H1 (cell line): Measurements from ENCODE around the gene PLEKHG4. TPM values are rescaled to one million over a fixed set of nuclear protein-coding genes. Genes with fewer than 3 reads are reported as not detected.

Experiments
- CTCF ChIA-PET: fragments of 300-600 bp; sonication (Branson Sonifier 250); formaldehyde crosslinking; loops from one replicate; lab custom pipeline; 2021; ENCODE audit not compliant: partially characterized antibody; lab: Charles Lee
- POLR2A ChIA-PET: fragments of 300-600 bp; sonication (Branson Sonifier 250); formaldehyde crosslinking; loops from one replicate; lab custom pipeline; 2021; ENCODE audit warnings: inconsistent platforms; ENCODE audit not compliant: partially characterized antibody; lab: Charles Lee
- DNase-seq, 2 experiments: peaks; one replicate each; pipeline versions ENCODE4 v3.0.0 to v3.0.0-alpha.2; 2010 to 2022; ENCODE audit warnings: low spot score in 2 of 2, low read depth in 1 of 2, mixed read lengths in 1 of 2
- FAIRE-seq: peaks from 2 replicates; lab custom pipeline; 2011; peaks lifted over from hg19 to GRCh38; lab: Jason Lieb, UNC
- H2AFZ ChIP-seq: 2 replicates; pipeline ENCODE4 v1.8.1; 2012; ENCODE audit warnings: low read length, inconsistent platforms
- H2AK5ac ChIP-seq: 2 replicates; pipeline ENCODE4 v1.6.1; 2013; ENCODE audit warnings: low read depth, low read length
- H2BK120ac ChIP-seq: replicated peaks from 2 replicates; pipeline ENCODE3; 2013; ENCODE audit warnings: low read depth, low read length, inconsistent platforms
- H2BK12ac ChIP-seq: 2 replicates; pipeline ENCODE4 v1.6.1; 2013; ENCODE audit warnings: low read depth, low read length
- H2BK15ac ChIP-seq: 2 replicates; pipeline ENCODE4 v1.6.1; 2013; ENCODE audit warnings: low read length
- H2BK20ac ChIP-seq: 2 replicates; pipeline ENCODE4 v1.6.1; 2013; ENCODE audit warnings: low read length
- H2BK5ac ChIP-seq: 2 replicates; pipeline ENCODE4 v1.6.1; 2013; ENCODE audit warnings: low read depth, low read length
- H3K14ac ChIP-seq: 2 replicates; pipeline ENCODE4 v1.6.1; 2013; ENCODE audit warnings: inconsistent platforms; ENCODE audit not compliant: insufficient read length
- H3K18ac ChIP-seq: 2 replicates; pipeline ENCODE4 v1.6.1; 2013; ENCODE audit warnings: low read length; ENCODE audit errors: extremely low read depth
- H3K23ac ChIP-seq: 2 replicates; pipeline ENCODE4 v1.6.1; 2013; ENCODE audit warnings: inconsistent platforms; ENCODE audit not compliant: insufficient read length
- H3K23me2 ChIP-seq: 2 replicates; pipeline ENCODE4 v1.6.1; 2013; ENCODE audit warnings: low read depth, low read length
- H3K27ac ChIP-seq: 2 replicates; pipeline ENCODE4 v1.6.1; 2011; ENCODE audit warnings: low read depth, low read length, inconsistent platforms
- H3K27me3 ChIP-seq, 4 experiments: replicated peaks in 1 of 4; 1 replicate in 1 of 4; 2 replicates in 3 of 4; pipeline versions ENCODE4 v1.6.1 to v1.8.1; 2011 to 2013; ENCODE audit warnings: low read length in 3 of 4, mild to moderate bottlenecking in 3 of 4, inconsistent platforms in 2 of 4, mixed read lengths in 2 of 4, moderate library complexity in 1 of 4; ENCODE audit not compliant: control insufficient read depth in 3 of 4, insufficient read depth in 3 of 4; ENCODE audit errors: extremely low read depth in 1 of 4
- H3K36me3 ChIP-seq, 4 experiments: 2 replicates each; pipeline versions ENCODE4 v1.6.1 to v1.8.1; 2011 to 2013; ENCODE audit warnings: mild to moderate bottlenecking in 4 of 4, low read length in 3 of 4, moderate library complexity in 2 of 4, control low read depth in 1 of 4, inconsistent platforms in 1 of 4; ENCODE audit not compliant: insufficient read depth in 4 of 4, control insufficient read depth in 2 of 4
- H3K4ac ChIP-seq: replicated peaks from 2 replicates; pipeline ENCODE3; 2013; ENCODE audit warnings: low read length, low read depth, mixed read lengths, inconsistent platforms; ENCODE audit not compliant: insufficient read length
- H3K4me1 ChIP-seq, 4 experiments: replicated peaks in 1 of 4; 1 replicate in 1 of 4; 2 replicates in 3 of 4; pipeline versions ENCODE4 v1.6.1 to v1.8.1; 2011 to 2013; ENCODE audit warnings: low read length in 3 of 4, inconsistent platforms in 2 of 4, mixed read lengths in 1 of 4; ENCODE audit not compliant: insufficient read depth in 4 of 4, control insufficient read depth in 3 of 4
- H3K4me2 ChIP-seq, 2 experiments: 2 replicates each; pipeline versions ENCODE4 v1.6.1 to v1.8.1; 2011 to 2013; ENCODE audit warnings: low read depth in 2 of 2, low read length in 2 of 2, control low read depth in 1 of 2, inconsistent platforms in 1 of 2, mild to moderate bottlenecking in 1 of 2; ENCODE audit not compliant: insufficient read depth in 1 of 2
- H3K4me3 ChIP-seq, 4 experiments: fragments of 200-600, 300-600 bp in 1 of 4; sonication (generic), shearing (Covaris generic), sonication (Bioruptor Twin) in 1 of 4; 2 replicates each; pipeline versions ENCODE4 v1.5.1 to v1.8.1; 2011 to 2016; ENCODE audit warnings: low read length in 4 of 4, low read depth in 3 of 4, control low read depth in 2 of 4, inconsistent platforms in 2 of 4, mild to moderate bottlenecking in 2 of 4, mixed read lengths in 1 of 4, moderate library complexity in 1 of 4; ENCODE audit not compliant: insufficient read depth in 2 of 4; ENCODE audit errors: extremely low read depth in 1 of 4
- H3K56ac ChIP-seq: replicated peaks from 2 replicates; pipeline ENCODE3; 2013; ENCODE audit warnings: low read depth, mild to moderate bottlenecking, mixed read lengths, low read length, inconsistent platforms; ENCODE audit not compliant: insufficient read length
- H3K79me1 ChIP-seq: 2 replicates; pipeline ENCODE4 v1.6.1; 2013; ENCODE audit warnings: low read depth, low read length, control low read depth
- H3K79me2 ChIP-seq, 2 experiments: 2 replicates each; pipeline versions ENCODE4 v1.6.1 to v1.8.1; 2012 to 2013; ENCODE audit warnings: low read length in 2 of 2, mild to moderate bottlenecking in 2 of 2, inconsistent platforms in 1 of 2; ENCODE audit not compliant: insufficient read depth in 2 of 2, control insufficient read depth in 1 of 2
- H3K9ac ChIP-seq, 4 experiments: replicated peaks in 1 of 4; 1 replicate in 1 of 4; 2 replicates in 3 of 4; pipeline versions ENCODE4 v1.6.1 to v1.8.1; 2011 to 2013; ENCODE audit warnings: low read depth in 3 of 4, low read length in 3 of 4, control low read depth in 2 of 4, mild to moderate bottlenecking in 2 of 4, moderate library complexity in 2 of 4, inconsistent platforms in 1 of 4; ENCODE audit errors: extremely low read depth in 1 of 4
- H3K9me3 ChIP-seq, 2 experiments: 2 replicates each; pipeline versions ENCODE4 v1.6.1 to v1.8.1; 2012 to 2013; ENCODE audit warnings: mild to moderate bottlenecking in 2 of 2, moderate library complexity in 2 of 2, control low read depth in 1 of 2, inconsistent platforms in 1 of 2, low read depth in 1 of 2, low read length in 1 of 2, mixed read lengths in 1 of 2; ENCODE audit not compliant: insufficient read depth in 2 of 2
- H4K20me1 ChIP-seq, 2 experiments: replicated peaks in 1 of 2; 2 replicates each; pipeline versions ENCODE3 to v1.8.1; 2011 to 2013; ENCODE audit warnings: inconsistent platforms in 2 of 2, low read length in 2 of 2, mild to moderate bottlenecking in 1 of 2; ENCODE audit not compliant: insufficient read depth in 2 of 2, control insufficient read depth in 1 of 2
- H4K5ac ChIP-seq: 2 replicates; pipeline ENCODE4 v1.6.1; 2013; ENCODE audit warnings: low read length, low read depth, mixed read lengths, inconsistent platforms; ENCODE audit not compliant: insufficient read length
- H4K8ac ChIP-seq: 2 replicates; pipeline ENCODE4 v1.8.0; 2013; ENCODE audit warnings: mild to moderate bottlenecking, moderate library complexity, low read length, inconsistent platforms; ENCODE audit not compliant: insufficient read depth; ENCODE audit errors: extremely low read depth
- H4K91ac ChIP-seq: replicated peaks from 2 replicates; pipeline ENCODE3; 2013; ENCODE audit warnings: low read length, mixed read lengths, inconsistent platforms; ENCODE audit not compliant: insufficient read length
- ATF2 ChIP-seq: IDR thresholded peaks from 2 replicates; pipeline ENCODE4 v1.6.1; 2012; ENCODE audit warnings: low read length, inconsistent platforms
- CTCF ChIP-seq, 3 experiments: IDR thresholded peaks; 1 replicate in 2 of 3; 2 replicates in 1 of 3; pipeline versions ENCODE4 v1.5.1 to v1.6.1; 2011; ENCODE audit warnings: low read length in 3 of 3, mild to moderate bottlenecking in 3 of 3, inconsistent platforms in 2 of 3, low read depth in 1 of 3, moderate library complexity in 1 of 3; ENCODE audit not compliant: insufficient read depth in 1 of 3; ENCODE audit errors: control extremely low read depth in 1 of 3
- FOSL1 ChIP-seq: IDR thresholded peaks from 2 replicates; pipeline ENCODE4 v1.6.1; 2011; ENCODE audit warnings: mild to moderate bottlenecking, low read depth, low read length, moderate library complexity; ENCODE audit not compliant: insufficient read depth
- GABPA ChIP-seq: IDR thresholded peaks from 2 replicates; pipeline ENCODE4 v1.6.1; 2011; ENCODE audit warnings: mild to moderate bottlenecking, low read length, moderate library complexity, borderline replicate concordance; ENCODE audit not compliant: insufficient read depth
- GTF2F1 ChIP-seq: IDR thresholded peaks from 2 replicates; pipeline ENCODE4 v1.6.1; 2012; ENCODE audit warnings: low read depth, low read length, improper control_type of control experiment, borderline replicate concordance
- KDM5A ChIP-seq: fragments of 200-600 bp; IDR thresholded peaks from 2 replicates; pipeline ENCODE4 v1.7.1; 2012; ENCODE audit warnings: mild to moderate bottlenecking, low read length, inconsistent platforms, mixed read lengths
- NRF1 ChIP-seq: IDR thresholded peaks from 2 replicates; pipeline ENCODE4 v1.6.1; 2011; ENCODE audit warnings: mild to moderate bottlenecking, low read depth, low read length, improper control_type of control experiment
- RFX5 ChIP-seq: IDR thresholded peaks from 2 replicates; pipeline ENCODE4 v1.6.1; 2011; ENCODE audit warnings: low read depth, low read length, improper control_type of control experiment, borderline replicate concordance
- SIRT6 ChIP-seq: IDR thresholded peaks from one replicate; pipeline ENCODE4 v1.7.1; 2012; ENCODE audit warnings: low read length, inconsistent platforms
- TBP ChIP-seq: IDR thresholded peaks from 2 replicates; pipeline ENCODE4 v1.6.1; 2011; ENCODE audit warnings: low read depth, low read length, improper control_type of control experiment
- whole genome bisulfite sequencing, 2 experiments: shearing (Covaris generic) in 1 of 2; methylation state at CpG; one replicate each; pipeline versions ENCODE4 v1.1.6 to v1.1.7; 2013 to 2015; ENCODE audit warnings: low lambda C conversion rate in 2 of 2, mixed read lengths in 2 of 2, inconsistent platforms in 1 of 2, low coverage in 1 of 2, missing lambda C conversion rate in 1 of 2; ENCODE audit not compliant: insufficient replicate concordance in 2 of 2, insufficient coverage in 1 of 2, insufficient read length in 1 of 2; ENCODE audit errors: extremely low coverage in 1 of 2, missing lambda C conversion rate in 1 of 2; 5-methylcytosine and 5-hydroxymethylcytosine counted together
- polyA plus RNA-seq, 7 experiments: library from polyadenylated mRNA; depleted of rRNA in 3 of 7; stranded (reverse) in 5 of 7; unstranded in 2 of 7; fragments of >200 nt in 5 of 7; fragments of 200-250 nt in 2 of 7; gene quantifications; 1 replicate in 5 of 7; 2 replicates in 1 of 7; 4 replicates in 1 of 7; pipeline versions ENCODE4 v1.2.1 to v1.2.3, GENCODE V29; 2011 to 2013; ENCODE audit warnings: missing spikeins in 2 of 7, mixed read lengths in 2 of 7
- total RNA-seq: library from RNA; stranded (reverse); fragmentation: NEBNext Ultra II Directional; extraction: Animal tissue kit (Norgen Biotek cat#: 25700); gene quantifications from 2 replicates; pipeline ENCODE4 v1.2.1, GENCODE V29; 2021

Gene PLEKHG4
- total and polyA plus RNA-seq, 2 of the 8 experiments (the other 6 are each of a cell fraction or from before 2014, with no cell fraction given): 7.7 to 11.1 TPM

- Histone ChIP-seq H3K23me2 (no peaks in the 10 kb centered on the region), H3K9ac (no peak overlapping the region), H3K79me2 (no peaks in the 10 kb centered on the region), H3K9me3 (no peaks in the 10 kb centered on the region), H3K4ac (no peak overlapping the region), H2BK120ac (no peak overlapping the region), H3K4me2 (no peak overlapping the region), H4K8ac (no peak overlapping the region), H3K14ac (no peak overlapping the region), H2BK12ac (no peak overlapping the region), H3K56ac (no peak overlapping the region), H4K91ac (no peak overlapping the region), H3K79me1 (no peaks in the 10 kb centered on the region), H3K4me3 (no peak overlapping the region), H2AK5ac (no peak overlapping the region), H2BK20ac (no peak overlapping the region), H3K23ac (no peak overlapping the region), H2AFZ (no peak overlapping the region), H4K20me1 (peaks cover 2 to 9% of the 10 kb centered on the region in 2 experiments), H3K36me3 (no peaks in the 10 kb centered on the region), H3K18ac (no peak overlapping the region), H3K27ac (no peak overlapping the region), H2BK5ac (no peak overlapping the region), H3K4me1 (peaks cover 0 to 2% (median 0%) of the 10 kb centered on the region in 4 experiments; a peak in 1 of 7 replicates), H4K5ac (no peak overlapping the region), H3K27me3 (no peaks in the 10 kb centered on the region; a peak in 3 of 7 replicates), H2BK15ac (no peak overlapping the region)
- FAIRE-seq: no peak
- CTCF ChIA-PET: interaction anchor here (0.7 to 10.5 kb wide), 10 partner anchors 9 to 313 kb away, joined by 3 to 217 read pairs (median 4); partner anchors contain the start of gene TPPP3
- WGBS, 2 experiments: 93% methylated on average over 13 of the region's 14 CpGs; no CpG with 5 or more reads in 1 of the 2 experiments
- POLR2A ChIA-PET: no interaction called here
- no peak for DNase-seq
- TF ChIP-seq KDM5A (no peak), SIRT6 (no peak), GTF2F1 (no peak), NRF1 (no peak), FOSL1 (no peak), CTCF (IDR thresholded peaks at IDR 0.05; ENCODE audit: control extremely low read depth in 1 of 3, insufficient read depth in 1 of 3, low read depth in 1 of 3, low read length in 3 of 3) (no peak), GABPA (no peak), TBP (no peak), ATF2 (no peak), RFX5 (no peak)
Observed at GRCh38 chr16:67287960-67288359, 8.6 kb downstream of the PLEKHG4 start.
